Psoas muscle (tissue), 8 donors: ENCODE data around the gene AMN. TPM values are rescaled to one million over a fixed set of nuclear protein-coding genes. Genes with fewer than 3 reads are reported as not detected.
"Not testable (repeated sequence)": the region's sequence is repeated elsewhere in the genome, so short reads cannot be mapped to it uniquely, and the experiment has no call there.

Experiments
- ATAC-seq, 4 donors: fragments of 200-7000 bp; cut with Tn5 transposase; one replicate each; pipeline ENCODE4 v1.9.1; 2020; ENCODE audit warnings: moderate library complexity in 3 of 4, mild to moderate bottlenecking in 2 of 4
- DNase-seq, 2 donors: peaks; one replicate each; pipeline ENCODE4 v3.0.0-alpha.2; 2020
- H3K27ac ChIP-seq: fragments of 200-600 bp; one replicate; pipeline ENCODE4 v1.8.0; 2022
- H3K27me3 ChIP-seq, 3 donors: fragments of 200-600 bp in 1 of 3; one replicate each; pipeline versions ENCODE4 v1.6.1 to v1.8.0; 2013 to 2022; ENCODE audit warnings: low read length in 2 of 3, mild to moderate bottlenecking in 2 of 3, moderate library complexity in 1 of 3; ENCODE audit not compliant: insufficient read depth in 3 of 3
- H3K36me3 ChIP-seq, 2 donors: fragments of 200-600 bp in 1 of 2; one replicate each; pipeline versions ENCODE4 v1.6.1 to v1.8.0; 2013 to 2022; ENCODE audit warnings: low read depth in 1 of 2, mild to moderate bottlenecking in 1 of 2, moderate library complexity in 1 of 2; ENCODE audit not compliant: insufficient read depth in 1 of 2
- H3K4me1 ChIP-seq: fragments of 200-600 bp; one replicate; pipeline ENCODE4 v1.8.0; 2022
- H3K4me3 ChIP-seq: fragments of 200-600 bp; one replicate; pipeline ENCODE4 v1.8.0; 2022; ENCODE audit warnings: mild to moderate bottlenecking
- H3K9me3 ChIP-seq: fragments of 200-600 bp; one replicate; pipeline ENCODE4 v1.8.0; 2022
- WGBS, 3 donors: extraction: QIAGEN DNeasy Blood & Tissue Kit; methylation state at CpG; one replicate each; pipeline versions ENCODE4 v1.1.6 to v1.1.7; 2013; 5-methylcytosine and 5-hydroxymethylcytosine counted together
- intact Hi-C, 2 donors: fragments of 100-400 bp; cut with DNase I; formaldehyde crosslinking; loops; one replicate each; pipeline versions ENCODE4 v1.11.0 to v1.14.2; 2022
- polyA plus RNA-seq, 3 donors: library from polyadenylated mRNA; stranded (reverse); fragments of 200-250 nt; gene quantifications; one replicate each; pipeline ENCODE4 v1.2.3, GENCODE V29; 2013
- total RNA-seq, 4 donors: library from RNA; stranded (reverse); fragmentation: NEBNext Ultra II Directional in 2 of 4; extraction: Animal tissue kit (Norgen Biotek cat#: 25700) in 2 of 4; gene quantifications; one replicate each; pipeline versions ENCODE4 v1.2.1 to v1.2.4, GENCODE V29; 2021 to 2023
- TF ChIP-seq, protein P1 (sequence below): fragments of 200-600 bp; IDR thresholded peaks from one replicate; pipeline ENCODE4 v1.8.0; 2022; ENCODE audit warnings: antibody characterized with exemption
- donor health status: healthy with polysubstance abuse.
- donor health status: DM: no; HTN: no; CAD: no; lungs with moderate emphysema.
- donor health status: Bipolar disorder and iron deficiency.
- donor health status: healthy.
- donor health status: DM: yes; HTN: yes; CAD: no.
- donor health status: DM: no; HTN: no; CAD: no.
- donor health status: DM: no; HTN: no; CAD: no.
- donor health status: DM: yes; HTN: yes; CAD: no.

AMN gene
- total and polyA plus RNA-seq, 7 donors, result 0.18 to 0.19 (median 0.18) TPM; not detected in 4

DNA sequence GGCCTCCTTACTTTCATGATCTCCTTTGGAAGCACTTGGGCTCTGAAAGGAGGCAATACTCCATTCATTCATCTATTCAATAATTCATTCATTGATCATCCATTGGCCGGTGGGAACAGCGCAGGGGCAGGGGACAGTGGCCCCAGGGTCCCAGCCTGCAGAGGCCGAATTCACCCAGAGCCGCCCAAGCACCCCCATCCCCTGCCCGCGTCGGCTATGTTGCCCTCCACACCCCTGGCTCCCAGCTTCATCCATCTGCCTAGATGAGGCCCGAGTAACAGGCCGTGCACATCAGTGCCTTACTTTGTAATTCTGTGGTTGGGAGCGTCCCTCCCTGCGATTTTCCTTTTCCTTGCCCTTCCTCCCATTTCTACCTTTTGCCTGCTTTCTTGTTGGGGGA is 3.2 kb downstream of the AMN start:
- no peaks in the 10 kb centered on the region for H3K36me3 ChIP-seq
- TF ChIP-seq, protein P1, sequence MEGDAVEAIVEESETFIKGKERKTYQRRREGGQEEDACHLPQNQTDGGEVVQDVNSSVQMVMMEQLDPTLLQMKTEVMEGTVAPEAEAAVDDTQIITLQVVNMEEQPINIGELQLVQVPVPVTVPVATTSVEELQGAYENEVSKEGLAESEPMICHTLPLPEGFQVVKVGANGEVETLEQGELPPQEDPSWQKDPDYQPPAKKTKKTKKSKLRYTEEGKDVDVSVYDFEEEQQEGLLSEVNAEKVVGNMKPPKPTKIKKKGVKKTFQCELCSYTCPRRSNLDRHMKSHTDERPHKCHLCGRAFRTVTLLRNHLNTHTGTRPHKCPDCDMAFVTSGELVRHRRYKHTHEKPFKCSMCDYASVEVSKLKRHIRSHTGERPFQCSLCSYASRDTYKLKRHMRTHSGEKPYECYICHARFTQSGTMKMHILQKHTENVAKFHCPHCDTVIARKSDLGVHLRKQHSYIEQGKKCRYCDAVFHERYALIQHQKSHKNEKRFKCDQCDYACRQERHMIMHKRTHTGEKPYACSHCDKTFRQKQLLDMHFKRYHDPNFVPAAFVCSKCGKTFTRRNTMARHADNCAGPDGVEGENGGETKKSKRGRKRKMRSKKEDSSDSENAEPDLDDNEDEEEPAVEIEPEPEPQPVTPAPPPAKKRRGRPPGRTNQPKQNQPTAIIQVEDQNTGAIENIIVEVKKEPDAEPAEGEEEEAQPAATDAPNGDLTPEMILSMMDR, result no peak
- WGBS, 3 donors, result 68 to 71% (median 70%) methylated on average over 9 to 11 of the region's 11 CpGs
- no peak overlapping the region for H3K4me3 ChIP-seq
- ATAC-seq (no peak), DNase-seq (no peak)
- H3K4me1 ChIP-seq, result peaks cover 13% of the 10 kb centered on the region
- peaks cover 0 to 84% (median 31%) of the 10 kb centered on the region in 3 donors for H3K27me3 ChIP-seq
- H3K9me3 ChIP-seq, result no peaks in the 10 kb centered on the region
- H3K27ac ChIP-seq, result no peak overlapping the region
- intact Hi-C loops, result no loop called here

DNA sequence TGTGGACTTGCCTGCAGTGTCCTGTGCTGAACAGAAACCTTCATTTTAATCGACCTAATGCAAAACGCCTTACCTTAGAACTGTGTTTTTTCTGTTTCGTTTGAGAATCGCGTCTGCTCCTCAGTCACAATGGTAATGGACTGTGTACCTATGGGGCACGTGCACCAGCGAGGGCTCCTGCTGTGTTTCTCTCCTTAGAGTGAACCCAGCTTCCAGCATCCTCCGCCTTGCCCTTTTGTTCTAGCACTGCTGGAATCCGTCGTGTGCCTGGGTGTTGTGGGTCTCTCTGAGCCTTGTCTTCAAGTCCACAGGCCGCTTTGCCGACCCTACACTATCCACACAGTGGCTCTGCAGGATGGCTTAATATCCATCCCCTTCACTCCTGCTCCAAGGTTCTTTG is 3.6 kb downstream of the AMN start:
- no peak overlapping the region for H3K4me3 ChIP-seq
- H3K27me3 ChIP-seq, result peaks cover 0 to 81% (median 32%) of the 10 kb centered on the region in 3 donors
- no peak overlapping the region for H3K27ac ChIP-seq
- H3K36me3 ChIP-seq, result no peaks in the 10 kb centered on the region
- TF ChIP-seq, protein P1, result no peak
- ATAC-seq (no peak), DNase-seq (no peak)
- WGBS, 3 donors, result 57 to 69% (median 62%) methylated on average over 12 of the region's 12 CpGs
- intact Hi-C loops, result no loop called here
- H3K9me3 ChIP-seq, result no peaks in the 10 kb centered on the region
- H3K4me1 ChIP-seq, result peaks cover 13% of the 10 kb centered on the region

DNA sequence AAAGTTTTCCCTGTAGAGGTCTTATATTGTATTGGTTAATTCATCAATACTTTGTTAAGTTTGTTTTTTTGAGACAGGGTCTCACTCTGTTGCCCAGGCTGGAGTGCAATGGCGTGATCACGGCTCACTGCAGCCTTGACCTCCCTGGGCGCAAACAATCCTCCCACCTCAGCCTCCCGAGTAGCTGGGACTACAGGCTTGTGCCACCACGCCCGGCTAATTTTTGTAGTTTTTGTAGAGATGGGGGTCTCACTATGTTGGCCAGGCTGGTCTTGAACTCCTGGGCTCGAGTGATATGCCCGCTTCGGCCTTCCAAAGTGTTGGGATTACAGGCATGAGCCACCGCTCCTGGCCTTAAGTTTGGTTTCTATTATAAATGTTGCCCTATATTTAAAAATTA is 4.4 kb downstream of the AMN start:
- Histone ChIP-seq H3K27me3 (peaks cover 0 to 79% (median 32%) of the 10 kb centered on the region in 3 donors), H3K4me1 (peaks cover 13% of the 10 kb centered on the region)
- DNase-seq, intact Hi-C loops, H3K36me3 ChIP-seq, H3K9me3 ChIP-seq, ATAC-seq, H3K4me3 ChIP-seq, H3K27ac ChIP-seq: not testable (repeated sequence)
- WGBS, 3 donors, result 94 to 98% (median 97%) methylated on average over 10 of the region's 10 CpGs

DNA sequence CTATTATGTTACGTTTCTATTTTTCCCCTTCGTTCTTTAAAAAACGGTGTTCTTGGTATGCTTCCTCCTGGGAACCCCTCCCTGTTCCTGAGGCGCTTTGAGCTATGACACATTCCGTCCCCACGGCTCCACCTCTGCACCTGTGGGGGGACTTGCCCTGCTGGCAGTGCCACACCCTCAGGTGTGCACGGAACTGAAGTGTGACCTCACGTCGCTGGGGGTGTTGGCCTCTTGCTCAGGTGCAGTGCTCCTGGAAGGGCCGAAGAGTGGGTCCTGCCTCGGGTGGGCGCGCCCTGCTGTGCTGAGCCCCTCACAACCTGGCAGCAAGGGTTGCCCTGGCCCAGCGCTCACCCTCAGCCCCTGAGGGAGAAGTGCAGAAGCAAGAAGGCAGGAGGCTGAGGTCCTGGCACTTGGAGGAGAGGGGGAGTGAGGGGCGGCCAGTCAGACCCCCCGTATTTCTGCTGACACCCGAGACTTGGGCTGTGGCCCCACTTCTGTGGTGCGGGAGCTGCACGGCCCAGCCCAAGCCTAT is 4.9 kb downstream of the AMN start:
- intact Hi-C loops, result no loop called here
- DNase-seq, result no peak
- no peak overlapping the region for H3K27ac ChIP-seq
- no peaks in the 10 kb centered on the region for H3K9me3 ChIP-seq
- TF ChIP-seq, protein P1, result no peak
- no peak overlapping the region for H3K4me3 ChIP-seq
- H3K4me1 ChIP-seq, result peaks cover 13% of the 10 kb centered on the region
- peaks cover 0 to 73% (median 32%) of the 10 kb centered on the region in 3 donors for H3K27me3 ChIP-seq
- no peaks in the 10 kb centered on the region for H3K36me3 ChIP-seq
- WGBS, 3 donors, result 69 to 83% (median 73%) methylated on average over 19 of the region's 19 CpGs
- ATAC-seq, result no peak

DNA sequence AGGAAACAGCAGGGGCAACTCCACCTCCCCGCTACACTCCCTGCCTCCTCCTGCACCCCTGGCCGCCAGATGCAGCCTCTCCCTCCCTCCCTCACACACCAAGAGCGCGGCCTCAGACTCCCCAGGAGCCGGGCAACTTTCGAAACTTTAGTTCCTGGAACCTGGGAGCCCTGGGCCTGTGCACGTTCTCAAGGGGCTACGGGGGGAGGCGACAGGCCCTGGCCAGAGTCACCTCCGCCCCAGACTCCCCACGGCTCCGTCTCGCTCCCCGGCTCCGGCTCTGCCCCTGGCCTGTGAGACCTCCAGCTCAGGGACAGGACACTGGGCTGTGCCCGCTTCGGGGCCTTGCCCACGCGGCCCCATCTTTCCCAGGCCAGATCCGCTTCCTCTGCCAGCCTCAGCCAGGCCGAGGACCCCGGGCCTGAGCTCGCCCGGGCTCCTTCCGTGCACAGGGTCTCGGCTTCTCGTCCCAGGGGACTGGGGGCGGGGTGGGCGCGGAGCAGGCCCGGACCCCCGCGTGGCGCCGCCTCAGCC is 5.5 kb downstream of the AMN start:
- no peaks in the 10 kb centered on the region for H3K9me3 ChIP-seq
- peak in 2 of 4 donors; percentile 16 to 22 for ATAC-seq
- intact Hi-C loops, result no loop called here
- no peak overlapping the region for H3K27ac ChIP-seq
- H3K27me3 ChIP-seq, result peaks cover 0 to 68% (median 29%) of the 10 kb centered on the region in 3 donors
- peaks cover 13% of the 10 kb centered on the region for H3K4me1 ChIP-seq
- H3K4me3 ChIP-seq, result peak overlapping the region; percentile 58
- TF ChIP-seq, protein P1, result no peak
- peaks cover 1 to 2% of the 10 kb centered on the region in 2 donors for H3K36me3 ChIP-seq
- no peak for DNase-seq
- WGBS, 3 donors, result 15 to 25% (median 20%) methylated on average over 32 to 35 of the region's 35 CpGs
